ENCODE results near the gene TLL2.

DNA sequence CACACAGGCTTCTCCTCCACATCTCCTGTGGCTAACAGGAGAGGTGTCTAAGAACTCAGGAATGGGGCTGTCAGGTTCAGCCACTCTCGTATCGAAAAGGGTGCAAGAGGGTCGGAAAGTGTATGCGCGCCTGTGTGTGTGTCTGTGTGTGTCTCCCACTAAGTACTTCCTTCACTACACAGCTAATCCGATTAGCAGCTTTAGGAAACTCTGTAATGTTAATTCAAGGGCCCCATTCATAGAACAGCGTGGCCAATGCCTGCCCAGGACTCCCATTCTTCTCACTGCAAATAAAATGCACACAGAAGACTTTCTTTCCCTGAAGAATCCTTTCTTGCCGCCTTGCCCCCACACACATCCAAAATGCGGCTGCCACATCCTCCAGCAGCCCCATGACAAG is 39.9 kb downstream of the TLL2 start:
- no peak for TF ChIP-seq EZH2 (IDR thresholded peaks at IDR 0.05)
- TF ChIP-seq POLR2AphosphoS5 (IDR thresholded peaks at IDR 0.05; ENCODE audit: borderline replicate concordance, low read depth, low read length), result no peak
- no peak for TF ChIP-seq FOXP2 (optimal IDR thresholded peaks at IDR 0.05; ENCODE audit: control extremely low read depth, extremely low read length, insufficient read depth)
